ENCODE results near the gene RASGRF2.
"Not testable (repeated sequence)": the region's sequence is repeated elsewhere in the genome, so short reads cannot be mapped to it uniquely, and the experiment has no call there.

RASGRF2 gene

DNA sequence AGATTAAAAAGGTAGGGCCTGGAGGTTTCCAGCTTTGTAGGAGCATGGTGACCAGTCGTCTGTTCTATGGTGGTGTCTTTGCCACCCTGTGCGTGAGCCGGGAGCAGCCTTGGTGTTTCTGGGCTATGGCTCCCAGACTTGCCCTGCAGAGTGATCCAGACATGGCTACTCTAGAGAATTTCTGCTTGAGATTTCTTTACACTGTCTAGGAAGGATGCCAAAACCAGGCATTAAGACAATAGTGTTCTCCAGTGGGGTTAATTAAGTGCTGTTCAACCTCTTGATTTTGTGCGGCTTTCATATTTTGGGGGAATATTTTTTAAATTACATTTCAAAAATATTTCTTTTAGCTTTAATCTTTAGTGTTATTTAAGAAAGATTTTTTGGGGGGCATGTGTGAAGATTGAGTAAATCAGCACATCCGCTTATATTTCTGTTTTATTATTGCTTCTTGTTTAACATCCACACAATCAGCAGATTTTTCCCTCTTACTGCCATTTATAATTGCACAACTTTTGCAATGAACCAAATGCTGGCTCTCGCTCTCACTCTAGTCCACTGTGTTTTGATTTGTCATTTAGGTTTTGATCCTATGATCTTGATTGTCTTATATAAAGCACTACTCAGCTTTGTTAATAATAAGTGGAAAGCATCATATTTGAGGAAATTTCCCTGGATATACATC, 110.5 kb downstream of the RASGRF2 start:
- DNase-seq (ENCODE audit: low read depth, low spot score), result no peak

GRCh38 chr5:81075041-81075440, 114.9 kb downstream of the RASGRF2 start:
- DNase-seq (ENCODE audit: low read depth, low spot score), result no peak

DNA sequence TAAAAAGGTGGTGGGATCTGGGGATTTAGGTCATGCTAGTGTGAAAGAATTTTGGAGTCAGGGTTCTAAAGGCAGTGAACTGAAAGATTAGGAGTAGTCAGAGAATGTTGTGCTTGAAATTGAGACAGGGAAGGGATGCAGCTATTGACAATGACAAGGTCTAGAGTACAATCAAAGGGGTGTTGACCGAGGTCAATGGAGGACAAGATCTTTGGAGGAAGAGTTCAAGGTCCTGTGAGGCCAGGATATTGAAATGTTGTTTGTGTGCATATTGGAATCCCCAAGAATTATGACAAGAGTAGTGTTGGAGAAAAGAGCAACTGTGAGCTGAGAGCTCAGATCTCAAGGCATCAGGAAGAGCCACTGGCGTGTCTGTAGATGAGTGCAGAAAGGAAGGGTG, 116.9 kb downstream of the RASGRF2 start:
- no peak for DNase-seq (ENCODE audit: low read depth, low spot score)

- DNase-seq (ENCODE audit: low read depth, low spot score), result no peak
These were observed 118.8 kb downstream of the RASGRF2 start for GRCh38 chr5:81078930-81079329.

- DNase-seq (ENCODE audit: low read depth, low spot score), result no peak
These were observed 120.8 kb downstream of the RASGRF2 start for GRCh38 chr5:81080809-81081460.

DNA sequence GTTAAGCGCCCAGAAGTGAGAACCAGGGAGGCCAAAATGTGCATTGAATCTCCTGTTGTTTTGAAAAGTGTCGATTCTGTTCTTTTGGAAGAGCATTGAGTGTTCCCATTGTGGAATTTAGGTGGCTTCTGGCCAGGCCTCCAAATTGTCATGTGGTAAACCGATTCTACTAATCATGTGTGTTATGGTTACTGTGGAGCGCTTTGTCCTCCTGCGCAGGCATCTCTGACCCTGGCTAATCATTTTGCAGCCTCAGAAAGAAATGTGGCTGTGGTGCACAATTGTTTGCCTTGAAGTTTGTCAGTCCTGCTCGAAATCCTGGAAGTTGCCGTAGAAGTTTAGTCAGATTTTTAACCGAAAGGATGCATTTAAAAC, 121.3 kb downstream of the RASGRF2 start:
- no peak for DNase-seq (ENCODE audit: low read depth, low spot score)

DNA sequence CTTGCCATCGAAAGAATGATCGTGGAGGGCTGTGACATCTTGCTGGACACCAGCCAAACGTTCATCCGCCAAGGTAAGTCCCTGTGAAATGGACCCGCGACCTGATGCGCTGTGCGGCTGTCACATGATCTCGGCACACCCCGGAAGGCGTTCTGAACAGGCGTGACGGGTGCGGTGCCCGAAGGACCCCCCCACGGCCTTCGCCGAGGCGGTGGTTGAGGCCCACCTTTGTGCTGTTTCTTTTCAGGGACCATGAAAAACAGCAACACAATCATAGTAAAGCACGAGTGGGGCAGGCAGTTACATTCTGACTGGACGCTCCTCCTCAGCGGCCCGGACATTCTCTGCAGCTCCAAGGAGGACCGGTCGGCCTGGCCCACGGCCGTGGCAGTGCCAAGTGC, 126.7 kb downstream of the RASGRF2 start:
- no peak for DNase-seq (ENCODE audit: low read depth, low spot score)

DNA sequence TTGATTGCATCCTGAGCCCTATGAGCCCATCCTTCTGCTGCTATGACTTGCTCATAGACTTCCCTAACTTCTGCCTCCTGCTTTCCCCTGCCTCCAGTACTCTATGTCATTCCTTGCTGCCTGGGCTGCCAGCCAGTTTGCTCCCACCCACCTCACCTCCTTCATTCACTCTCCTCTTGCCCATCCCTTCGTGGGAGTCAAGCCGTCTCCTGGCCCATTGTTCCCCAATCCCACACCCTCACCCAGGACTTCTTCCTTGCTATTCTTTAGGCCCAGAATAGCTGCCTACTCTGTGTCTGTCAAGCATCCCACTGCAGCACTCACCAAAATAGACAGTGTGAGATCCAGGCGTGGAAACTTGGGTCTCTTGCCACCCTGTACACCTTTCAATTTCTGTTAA, 131.0 kb downstream of the RASGRF2 start:
- no peak for DNase-seq (ENCODE audit: low read depth, low spot score)

- DNase-seq (ENCODE audit: low read depth, low spot score), result no peak
These were observed 133.5 kb downstream of the RASGRF2 start for GRCh38 chr5:81093536-81094196.

- no peak for DNase-seq (ENCODE audit: low read depth, low spot score)
These were observed 135.7 kb downstream of the RASGRF2 start for GRCh38 chr5:81095835-81096234.

DNA sequence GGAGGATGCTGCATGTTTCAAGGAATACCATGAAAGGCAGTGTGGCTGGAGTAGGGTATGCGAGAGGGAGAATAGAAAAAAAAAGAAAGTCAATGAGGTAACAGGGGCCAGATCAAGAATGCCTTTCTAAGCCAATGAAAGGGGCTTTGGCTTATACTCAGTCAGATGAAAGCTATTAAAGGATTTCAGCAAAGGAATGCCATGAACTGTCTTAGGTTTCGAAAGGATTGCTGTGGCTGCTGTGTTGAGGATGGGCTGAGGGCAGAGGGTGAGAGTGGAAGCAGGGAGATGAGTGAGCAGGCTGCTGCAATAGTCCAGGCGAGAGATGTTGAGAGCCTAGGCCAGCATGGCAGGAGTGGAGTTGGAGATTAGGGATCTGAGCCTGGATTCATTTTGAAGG, 137.6 kb downstream of the RASGRF2 start:
- no peak for DNase-seq (ENCODE audit: low read depth, low spot score)

GRCh38 chr5:81105261-81105877, 145.2 kb downstream of the RASGRF2 start:
- DNase-seq (ENCODE audit: low read depth, low spot score), result no peak

DNA sequence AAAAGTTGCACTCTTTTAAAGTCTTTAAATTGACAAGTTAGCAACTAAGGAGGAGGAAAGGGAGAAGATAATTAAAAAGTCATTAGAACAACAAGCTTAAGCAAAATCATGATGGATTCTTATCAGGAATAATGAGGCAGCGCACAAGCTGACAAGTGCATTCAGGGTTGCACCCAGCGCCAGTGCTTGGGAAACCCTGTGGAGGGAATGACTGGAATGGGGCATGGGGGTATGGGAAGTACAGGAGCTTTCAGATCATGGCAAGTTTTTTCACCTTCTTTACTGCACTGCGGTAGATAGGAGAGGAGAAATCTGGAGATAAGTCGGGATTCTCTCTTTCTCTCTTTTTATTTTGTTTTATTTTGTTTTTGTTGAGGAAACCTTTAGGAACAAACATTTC, 155.1 kb downstream of the RASGRF2 start:
- no peak for DNase-seq (ENCODE audit: low read depth, low spot score)

GRCh38 chr5:81117566-81117965, 157.4 kb downstream of the RASGRF2 start:
- DNase-seq (ENCODE audit: low read depth, low spot score), result no peak

DNA sequence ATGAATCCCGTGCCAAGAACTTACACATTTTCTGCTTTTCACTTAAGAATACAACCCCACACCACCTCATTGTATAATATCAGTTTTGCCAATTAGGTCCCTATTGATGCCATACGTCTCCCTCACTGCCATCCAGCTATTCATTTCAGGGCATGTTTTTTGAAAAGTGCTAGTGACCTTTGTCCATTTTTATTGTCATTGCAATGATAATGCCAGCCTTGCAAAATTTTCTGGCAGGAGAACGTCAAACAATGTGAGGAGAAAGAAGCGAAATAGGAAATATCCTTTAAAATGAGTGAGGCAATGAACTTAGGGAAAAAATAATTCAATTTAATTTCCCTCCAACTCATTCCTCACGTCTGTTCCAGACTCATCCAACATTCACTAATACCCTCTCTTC, 161.1 kb downstream of the RASGRF2 start:
- no peak for DNase-seq (ENCODE audit: low read depth, low spot score)

GRCh38 chr5:81121836-81122630, 161.9 kb downstream of the RASGRF2 start:
- DNase-seq (ENCODE audit: low read depth, low spot score), result no peak

DNA sequence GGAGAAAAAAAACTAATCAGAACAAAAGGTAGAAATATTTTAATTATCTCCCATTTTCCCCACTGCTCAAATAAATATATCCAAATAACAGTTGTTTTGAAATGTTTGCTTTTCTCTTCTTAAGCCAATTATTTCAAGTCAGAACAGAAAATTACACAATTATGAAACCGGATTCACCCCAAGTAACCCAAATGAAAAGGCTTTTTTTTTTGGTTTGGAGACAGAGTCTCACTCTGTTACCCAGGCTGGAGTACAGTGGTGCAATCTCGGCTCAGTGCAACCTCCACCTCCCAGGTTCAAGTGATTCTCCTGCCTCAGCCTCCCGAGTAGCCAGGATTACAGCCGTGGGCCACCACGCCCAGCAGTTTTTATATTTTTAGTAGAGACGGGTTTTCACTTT, 164.5 kb downstream of the RASGRF2 start:
- DNase-seq (ENCODE audit: low read depth, low spot score), result not testable (repeated sequence)

- DNase-seq (ENCODE audit: low read depth, low spot score), result no peak
These were observed 165.8 kb downstream of the RASGRF2 start for GRCh38 chr5:81125959-81126358.

DNA sequence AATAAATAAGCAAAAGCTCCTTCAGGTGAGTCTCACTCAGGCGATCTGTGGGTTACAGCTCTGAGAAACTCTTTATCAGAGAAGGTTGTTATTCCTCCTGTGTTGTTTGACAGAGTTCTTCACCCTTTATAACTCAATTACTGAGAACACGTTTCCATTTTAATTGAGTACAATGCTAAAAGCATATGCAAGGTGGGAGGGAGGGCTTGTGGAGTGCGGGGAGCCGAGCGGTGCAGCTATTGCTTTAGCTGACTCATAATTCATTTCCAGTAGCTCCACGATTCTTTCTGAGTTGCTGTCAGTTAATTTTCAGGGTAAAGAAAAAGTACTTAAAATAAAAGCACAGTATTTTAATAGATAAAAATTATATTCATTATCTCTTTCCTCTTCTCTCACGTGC, 168.3 kb downstream of the RASGRF2 start:
- DNase-seq (ENCODE audit: low read depth, low spot score), result no peak

GRCh38 chr5:81132381-81132780, 172.2 kb downstream of the RASGRF2 start:
- no peak for DNase-seq (ENCODE audit: low read depth, low spot score)

DNA sequence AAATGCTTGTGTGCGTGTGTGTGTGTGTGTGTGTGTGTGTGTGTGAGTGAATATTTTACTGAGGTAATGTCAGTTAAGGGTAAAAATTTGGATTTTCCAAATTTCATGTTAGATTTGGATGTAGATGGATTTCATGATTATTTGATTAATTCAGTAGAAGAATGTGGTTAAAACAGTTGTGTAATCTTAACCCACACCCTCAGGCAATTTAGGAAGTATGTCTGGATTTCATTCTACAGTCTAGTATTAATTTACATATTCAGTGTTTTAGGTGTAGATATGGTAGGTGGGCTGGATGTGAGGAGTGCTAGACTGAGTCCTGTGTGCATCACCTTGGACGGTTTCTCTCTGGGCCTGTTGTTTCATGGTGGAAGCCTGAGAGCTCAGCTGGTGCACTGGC, 173.9 kb downstream of the RASGRF2 start:
- DNase-seq (ENCODE audit: low read depth, low spot score), result no peak

DNA sequence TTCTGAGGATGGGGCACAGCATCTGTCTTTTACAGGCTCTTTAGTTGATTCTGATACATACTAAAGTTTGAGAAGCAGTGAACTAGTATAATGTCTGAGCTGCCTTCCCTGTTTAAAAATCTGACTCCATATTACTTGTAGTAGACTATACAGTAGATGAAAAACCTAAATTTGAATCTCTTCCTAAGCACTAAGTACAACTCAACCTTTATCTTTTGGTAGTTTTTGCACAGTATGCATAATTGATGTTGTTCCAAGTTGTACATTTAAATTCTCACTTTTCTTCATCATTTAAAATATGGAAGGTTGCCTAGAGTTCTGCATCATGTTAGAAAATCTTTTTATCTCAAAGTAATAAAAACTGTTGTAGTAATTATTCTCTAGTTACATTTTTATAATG, 174.4 kb downstream of the RASGRF2 start:
- DNase-seq (ENCODE audit: low read depth, low spot score), result no peak

Data from ELF-1 (cell line).